ENCODE measurements around the gene C9orf40. TPM values are rescaled to one million over a fixed set of nuclear protein-coding genes. Genes with fewer than 3 reads are reported as not detected.

C9orf40 gene, protein sequence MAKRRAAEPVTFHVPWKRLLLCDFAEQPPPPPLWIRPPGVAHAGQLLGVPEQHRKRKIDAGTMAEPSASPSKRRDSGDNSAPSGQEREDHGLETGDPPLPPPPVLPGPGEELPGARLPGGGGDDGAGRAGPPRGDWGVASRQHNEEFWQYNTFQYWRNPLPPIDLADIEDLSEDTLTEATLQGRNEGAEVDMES
- polyA plus RNA-seq (2012; ENCODE audit: missing spikeins): 8.2 TPM

DNA sequence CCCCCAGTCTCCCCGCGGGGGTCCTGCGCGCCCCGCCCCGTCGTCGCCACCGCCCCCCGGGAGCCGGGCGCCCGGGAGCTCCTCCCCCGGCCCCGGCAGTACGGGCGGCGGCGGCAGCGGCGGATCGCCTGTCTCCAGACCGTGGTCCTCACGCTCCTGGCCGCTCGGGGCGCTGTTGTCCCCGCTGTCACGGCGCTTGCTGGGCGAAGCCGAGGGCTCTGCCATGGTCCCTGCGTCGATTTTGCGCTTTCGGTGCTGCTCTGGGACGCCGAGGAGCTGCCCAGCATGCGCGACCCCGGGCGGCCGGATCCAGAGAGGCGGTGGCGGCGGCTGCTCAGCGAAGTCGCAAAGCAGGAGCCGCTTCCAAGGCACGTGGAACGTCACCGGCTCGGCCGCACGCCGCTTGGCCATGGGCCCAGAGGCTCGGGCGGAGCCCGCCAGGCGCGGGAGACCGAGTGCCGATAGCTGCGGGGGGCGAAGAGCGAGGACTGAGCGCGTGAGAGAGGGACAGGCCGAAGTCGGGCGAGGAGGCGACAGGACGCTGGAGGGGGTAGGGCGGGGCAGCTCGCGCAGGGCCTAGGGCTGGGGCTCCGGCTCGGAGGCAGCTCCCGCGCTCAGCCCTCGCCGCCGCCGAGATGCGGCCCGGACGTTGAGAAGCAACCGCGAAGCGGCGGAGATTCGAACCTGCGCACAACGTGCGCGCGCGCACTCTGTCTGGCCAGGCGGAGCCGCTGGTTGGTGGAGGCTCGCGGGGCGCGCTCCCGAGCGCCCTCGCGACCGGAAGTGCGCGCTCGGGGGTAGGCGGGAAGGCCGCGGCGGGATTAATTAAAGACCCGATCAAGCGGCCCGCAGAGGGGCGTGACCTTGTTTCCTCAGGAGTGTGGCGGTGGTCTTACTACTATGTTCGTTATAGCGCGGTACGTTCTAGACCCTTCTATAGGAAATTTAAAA lies at the start of gene C9orf40:
C9orf40 (minus strand) TSS at position 712 of the 951 bp plus-strand sequence; CDS start at position 411, 301 bp downstream.
- peak; percentile 76 for TF ChIP-seq POLR2AphosphoS5 (IDR thresholded peaks at IDR 0.05; ENCODE audit: low read depth, low read length)
- peak; percentile 37; the same call in 1 of the 2 replicates for TF ChIP-seq TAF1 (IDR thresholded peaks at IDR 0.05; ENCODE audit: borderline replicate concordance, low read depth, low read length)
- TF ChIP-seq POLR2A (IDR thresholded peaks at IDR 0.05; ENCODE audit: low read depth, low read length): peak; percentile 79
- peak; percentile 95 for FAIRE-seq
- DNase-seq (ENCODE audit: insufficient read length): peak; percentile 66

GRCh38 chr9:75001719-75002421 lies 49.2 kb upstream of the C9orf40 start:
- no peak for TF ChIP-seq TAF1 (IDR thresholded peaks at IDR 0.05; ENCODE audit: borderline replicate concordance, low read depth, low read length)
- no peak for TF ChIP-seq POLR2AphosphoS5 (IDR thresholded peaks at IDR 0.05; ENCODE audit: low read depth, low read length)
- no peak for TF ChIP-seq POLR2A (IDR thresholded peaks at IDR 0.05; ENCODE audit: low read depth, low read length)
- DNase-seq (ENCODE audit: insufficient read length) (no peak), FAIRE-seq (peak; percentile 66)

GRCh38 chr9:75000835-75001234 lies 48.1 kb upstream of the C9orf40 start:
- DNase-seq (ENCODE audit: insufficient read length) (no peak), FAIRE-seq (no peak)
- TF ChIP-seq TAF1 (IDR thresholded peaks at IDR 0.05; ENCODE audit: borderline replicate concordance, low read depth, low read length) (no peak), POLR2A (IDR thresholded peaks at IDR 0.05; ENCODE audit: low read depth, low read length) (no peak), POLR2AphosphoS5 (IDR thresholded peaks at IDR 0.05; ENCODE audit: low read depth, low read length) (no peak)

DNA sequence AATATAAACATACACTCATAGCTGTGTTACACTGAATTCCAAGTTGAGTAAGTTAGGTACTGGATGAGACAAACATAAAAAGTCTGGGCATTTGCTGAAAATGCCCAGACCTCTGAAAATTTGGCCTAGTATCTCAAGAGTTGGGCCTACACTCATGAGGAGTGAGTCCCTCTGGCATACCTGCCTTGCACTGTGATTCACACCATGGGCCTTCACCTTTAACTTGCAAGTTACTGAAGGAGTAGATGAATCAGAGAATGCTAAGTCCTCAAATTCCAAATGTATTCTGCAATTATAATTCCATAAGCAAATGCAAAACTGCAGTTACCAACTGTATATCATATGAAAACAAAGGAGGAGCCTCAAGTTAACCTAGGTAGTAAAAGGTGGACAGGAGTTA lies 32.3 kb upstream of the C9orf40 start:
- FAIRE-seq (no peak), DNase-seq (ENCODE audit: insufficient read length) (no peak)
- TF ChIP-seq POLR2A (IDR thresholded peaks at IDR 0.05; ENCODE audit: low read depth, low read length) (no peak), TAF1 (IDR thresholded peaks at IDR 0.05; ENCODE audit: borderline replicate concordance, low read depth, low read length) (no peak), POLR2AphosphoS5 (IDR thresholded peaks at IDR 0.05; ENCODE audit: low read depth, low read length) (no peak)

DNA sequence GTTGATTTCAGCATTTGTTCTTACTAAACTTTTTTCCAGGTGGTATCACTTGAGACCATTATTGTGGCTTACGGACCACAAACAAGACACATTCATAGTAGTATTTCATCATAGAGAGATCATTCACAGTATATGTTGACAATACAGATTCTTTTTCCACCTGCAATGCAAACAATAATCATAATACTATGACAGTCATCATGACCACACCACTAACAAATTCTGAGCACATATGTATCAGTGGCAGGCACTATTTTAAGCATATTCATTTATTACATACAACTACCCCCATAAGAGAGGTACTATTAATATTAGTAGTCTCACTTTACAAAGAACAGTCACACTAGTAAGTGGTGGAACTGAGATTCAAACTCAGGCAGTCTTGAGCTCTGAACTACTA lies 31.0 kb upstream of the C9orf40 start:
- FAIRE-seq: no peak
- DNase-seq (ENCODE audit: insufficient read length): no peak
- TF ChIP-seq TAF1 (IDR thresholded peaks at IDR 0.05; ENCODE audit: borderline replicate concordance, low read depth, low read length): no peak

GRCh38 chr9:74979844-74980243 lies 27.1 kb upstream of the C9orf40 start:
- TF ChIP-seq POLR2A (IDR thresholded peaks at IDR 0.05; ENCODE audit: low read depth, low read length) (no peak), TAF1 (IDR thresholded peaks at IDR 0.05; ENCODE audit: borderline replicate concordance, low read depth, low read length) (no peak), POLR2AphosphoS5 (IDR thresholded peaks at IDR 0.05; ENCODE audit: low read depth, low read length) (no peak)
- FAIRE-seq: no peak
- no peak for DNase-seq (ENCODE audit: insufficient read length)

GRCh38 chr9:74977287-74977686 lies 24.6 kb upstream of the C9orf40 start:
- DNase-seq (ENCODE audit: insufficient read length): no peak
- FAIRE-seq: no peak
- TF ChIP-seq POLR2AphosphoS5 (IDR thresholded peaks at IDR 0.05; ENCODE audit: low read depth, low read length) (no peak), TAF1 (IDR thresholded peaks at IDR 0.05; ENCODE audit: borderline replicate concordance, low read depth, low read length) (no peak), POLR2A (IDR thresholded peaks at IDR 0.05; ENCODE audit: low read depth, low read length) (no peak)

DNA sequence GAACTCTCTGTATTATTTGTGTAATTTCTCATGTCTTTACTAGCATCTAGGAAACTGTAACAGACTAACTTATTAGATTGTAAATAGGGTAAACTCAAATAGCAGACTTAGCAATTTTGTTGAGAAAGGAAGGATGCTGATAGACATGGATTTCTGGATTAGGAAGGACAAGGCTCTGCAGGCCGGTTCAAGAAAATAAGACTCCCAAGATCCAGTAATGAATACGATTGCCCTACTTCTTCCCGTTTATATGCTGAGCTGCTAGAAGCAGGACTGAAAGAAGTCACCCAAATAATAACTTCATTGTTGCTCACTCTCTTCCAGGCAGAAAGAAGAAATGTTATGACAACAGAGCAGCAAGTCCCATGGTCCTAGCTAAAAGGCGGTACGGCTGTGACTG lies 22.8 kb upstream of the C9orf40 start:
- no peak for TF ChIP-seq POLR2AphosphoS5 (IDR thresholded peaks at IDR 0.05; ENCODE audit: low read depth, low read length)
- no peak for TF ChIP-seq POLR2A (IDR thresholded peaks at IDR 0.05; ENCODE audit: low read depth, low read length)
- TF ChIP-seq TAF1 (IDR thresholded peaks at IDR 0.05; ENCODE audit: borderline replicate concordance, low read depth, low read length): no peak
- DNase-seq (ENCODE audit: insufficient read length): no peak
- FAIRE-seq: peak; percentile 9

DNA sequence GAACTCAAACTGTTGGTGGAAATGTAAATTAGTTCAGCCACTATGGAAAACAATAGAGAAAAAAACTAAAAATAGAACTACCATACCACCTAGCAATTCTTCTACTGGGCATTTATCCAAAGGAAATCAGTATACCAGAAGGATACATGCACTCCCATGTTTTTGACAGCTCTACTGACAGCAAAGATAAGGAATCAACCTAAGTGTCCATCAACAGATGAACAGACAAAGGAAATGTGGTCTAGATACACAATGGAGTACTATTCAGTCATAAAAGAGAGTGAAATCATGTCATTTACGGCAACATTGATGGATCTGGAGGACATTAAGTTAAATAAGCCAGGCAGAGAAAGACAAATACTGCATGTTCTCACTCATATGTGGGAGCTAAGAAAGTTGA lies 21.8 kb upstream of the C9orf40 start:
- no peak for FAIRE-seq
- TF ChIP-seq POLR2A (IDR thresholded peaks at IDR 0.05; ENCODE audit: low read depth, low read length) (no peak), POLR2AphosphoS5 (IDR thresholded peaks at IDR 0.05; ENCODE audit: low read depth, low read length) (no peak), TAF1 (IDR thresholded peaks at IDR 0.05; ENCODE audit: borderline replicate concordance, low read depth, low read length) (no peak)

GRCh38 chr9:74973714-74974113 lies 21.0 kb upstream of the C9orf40 start:
- TF ChIP-seq POLR2AphosphoS5 (IDR thresholded peaks at IDR 0.05; ENCODE audit: low read depth, low read length) (no peak), POLR2A (IDR thresholded peaks at IDR 0.05; ENCODE audit: low read depth, low read length) (no peak), TAF1 (IDR thresholded peaks at IDR 0.05; ENCODE audit: borderline replicate concordance, low read depth, low read length) (no peak)
- FAIRE-seq (no peak), DNase-seq (ENCODE audit: insufficient read length) (no peak)

More for the DNA sequence above, 21.8 kb upstream of the C9orf40 start:
- no peak for DNase-seq (ENCODE audit: insufficient read length)

- no peak for TF ChIP-seq POLR2AphosphoS5 (IDR thresholded peaks at IDR 0.05; ENCODE audit: low read depth, low read length)
- TF ChIP-seq TAF1 (IDR thresholded peaks at IDR 0.05; ENCODE audit: borderline replicate concordance, low read depth, low read length): no peak
- TF ChIP-seq POLR2A (IDR thresholded peaks at IDR 0.05; ENCODE audit: low read depth, low read length): no peak
- FAIRE-seq (no peak), DNase-seq (ENCODE audit: insufficient read length) (no peak)
Measured at GRCh38 chr9:74963056-74963455, 10.3 kb upstream of the C9orf40 start.
